DND-41 (cell line): ENCODE data around the gene SMARCA4.

ENCODE experiments used
- ATAC-seq: fragments of 200-7000 bp; cut with Tn5 transposase; 3 replicates; pipeline ENCODE4 v1.9.1; 2021; ENCODE audit warnings: low read depth; ENCODE audit not compliant: insufficient read depth
- DNase-seq: peaks from one replicate; pipeline ENCODE4 v3.0.0-alpha.2; 2020
- H2AFZ ChIP-seq: 2 replicates; pipeline ENCODE4 v1.6.0; 2012; ENCODE audit warnings: low read depth, low read length
- H3K27ac ChIP-seq: 2 replicates; pipeline ENCODE4 v1.5.1; 2012; ENCODE audit warnings: low read length, inconsistent platforms
- H3K27me3 ChIP-seq: fragments of 200-600 bp; sonication (generic); 2 replicates; pipeline ENCODE4 v1.6.0; 2012; ENCODE audit warnings: low read length, mild to moderate bottlenecking, inconsistent platforms; ENCODE audit not compliant: insufficient read depth, poor library complexity
- H3K36me3 ChIP-seq: 2 replicates; pipeline ENCODE4 v1.5.1; 2012; ENCODE audit warnings: low read length, inconsistent platforms; ENCODE audit not compliant: insufficient read depth
- H3K4me1 ChIP-seq: 2 replicates; pipeline ENCODE4 v1.5.1; 2012; ENCODE audit warnings: mild to moderate bottlenecking, low read length; ENCODE audit not compliant: insufficient read depth
- H3K4me2 ChIP-seq: 2 replicates; pipeline ENCODE4 v1.6.0; 2012; ENCODE audit warnings: mild to moderate bottlenecking, moderate library complexity, low read length, inconsistent platforms; ENCODE audit not compliant: insufficient read depth
- H3K4me3 ChIP-seq, 2 experiments: fragments of 200-600 bp in 1 of 2; shearing (Covaris generic) in 1 of 2; 2 replicates each; pipeline ENCODE4 v1.5.1; 2012 to 2016; ENCODE audit warnings: inconsistent platforms in 2 of 2, low read length in 2 of 2, mild to moderate bottlenecking in 2 of 2, low read depth in 1 of 2, moderate library complexity in 1 of 2
- H3K79me2 ChIP-seq: 2 replicates; pipeline ENCODE4 v1.6.0; 2012; ENCODE audit warnings: low read length, inconsistent platforms; ENCODE audit not compliant: insufficient read depth
- H3K9ac ChIP-seq: 2 replicates; pipeline ENCODE4 v1.6.0; 2012; ENCODE audit warnings: low read depth, mild to moderate bottlenecking, inconsistent platforms, low read length, moderate library complexity
- H3K9me3 ChIP-seq: 2 replicates; pipeline ENCODE4 v1.5.1; 2012; ENCODE audit warnings: low read length, moderate library complexity, mild to moderate bottlenecking, inconsistent platforms; ENCODE audit not compliant: insufficient read depth, severe bottlenecking
- H4K20me1 ChIP-seq: 2 replicates; pipeline ENCODE4 v1.6.0; 2012; ENCODE audit warnings: low read length; ENCODE audit not compliant: insufficient read depth
- CTCF ChIP-seq: IDR thresholded peaks from 2 replicates; pipeline ENCODE4 v1.5.1; 2012; ENCODE audit warnings: borderline replicate concordance, low read length, moderate library complexity, mild to moderate bottlenecking; ENCODE audit not compliant: poor library complexity, severe bottlenecking; ENCODE audit errors: extremely low read depth
- EZH2 ChIP-seq: IDR thresholded peaks from 3 replicates; pipeline ENCODE4 v1.6.1; 2012; ENCODE audit warnings: borderline replicate concordance, low read depth, mild to moderate bottlenecking, moderate library complexity, low read length, inconsistent platforms; ENCODE audit not compliant: severe bottlenecking

SMARCA4 gene

GRCh38 chr19:11053817-11054195, 93.0 kb downstream of the SMARCA4 start:
- DNase-seq (no peak), ATAC-seq (no peak)
- no peak overlapping the region for H3K9ac ChIP-seq
- no peaks in the 10 kb centered on the region for H3K9me3 ChIP-seq
- H2AFZ ChIP-seq = no peak overlapping the region
- H3K27ac ChIP-seq = no peak overlapping the region
- no peak overlapping the region for H3K4me2 ChIP-seq
- H3K4me1 ChIP-seq = no peaks in the 10 kb centered on the region
- H4K20me1 ChIP-seq = peaks cover 26% of the 10 kb centered on the region
- H3K27me3 ChIP-seq = no peaks in the 10 kb centered on the region
- no peak for TF ChIP-seq EZH2
- no peak for TF ChIP-seq CTCF
- H3K79me2 ChIP-seq = 0 out of 2 replicates have a peak, but pooled peaks cover 3% of the 10 kb centered on the region
- H3K36me3 ChIP-seq = peaks cover 86% of the 10 kb centered on the region
- H3K4me3 ChIP-seq = no peak overlapping the region

- peaks cover 23% of the 10 kb centered on the region for H4K20me1 ChIP-seq
- no peak overlapping the region for H3K4me2 ChIP-seq
- H3K4me1 ChIP-seq = no peaks in the 10 kb centered on the region
- H3K36me3 ChIP-seq = peaks cover 85% of the 10 kb centered on the region
- H3K9ac ChIP-seq = no peak overlapping the region
- H3K27me3 ChIP-seq = no peaks in the 10 kb centered on the region
- no peak overlapping the region for H3K4me3 ChIP-seq
- no peaks in the 10 kb centered on the region for H3K9me3 ChIP-seq
- ATAC-seq (no peak), DNase-seq (no peak)
- no peak overlapping the region for H3K27ac ChIP-seq
- H3K79me2 ChIP-seq = 0 out of 2 replicates have a peak, but pooled peaks cover 3% of the 10 kb centered on the region
- TF ChIP-seq CTCF (no peak), EZH2 (no peak)
- H2AFZ ChIP-seq = no peak overlapping the region
These were observed 93.4 kb downstream of the SMARCA4 start for GRCh38 chr19:11054200-11054599.

GRCh38 chr19:11054628-11055027, 93.8 kb downstream of the SMARCA4 start:
- no peak overlapping the region for H3K9ac ChIP-seq
- no peaks in the 10 kb centered on the region for H3K4me1 ChIP-seq
- 0 out of 2 replicates have a peak, but pooled peaks cover 3% of the 10 kb centered on the region for H3K79me2 ChIP-seq
- no peak overlapping the region for H3K4me3 ChIP-seq
- H3K27ac ChIP-seq = no peak overlapping the region
- H3K27me3 ChIP-seq = no peaks in the 10 kb centered on the region
- no peaks in the 10 kb centered on the region for H3K9me3 ChIP-seq
- no peak overlapping the region for H2AFZ ChIP-seq
- H3K36me3 ChIP-seq = peaks cover 85% of the 10 kb centered on the region
- H4K20me1 ChIP-seq = peaks cover 18% of the 10 kb centered on the region
- DNase-seq (no peak), ATAC-seq (no peak; the same call in 2 of the 3 replicates)
- no peak for TF ChIP-seq CTCF
- TF ChIP-seq EZH2 = no peak
- H3K4me2 ChIP-seq = no peak overlapping the region
